SK-N-SH (cell line): ENCODE data around the gene PUS1. TPM values are rescaled to one million over a fixed set of nuclear protein-coding genes. Genes with fewer than 3 reads are reported as not detected.

Experiments used
- CTCF ChIA-PET: fragments of 300-600, 350-600 bp; formaldehyde crosslinking; extraction: SDS; loops from one replicate; lab custom pipeline; 2021; lab: Yijun Ruan, JAX
- POLR2A ChIA-PET: fragments of 350-600 bp; sonication (Branson Sonifier 250); formaldehyde crosslinking; extraction: SDS; loops from one replicate; lab custom pipeline; 2020; ENCODE audit warnings: antibody characterized with exemption, inconsistent platforms; lab: Yijun Ruan, JAX
- DNase-seq: peaks from one replicate; pipeline ENCODE4 v3.0.0; 2012
- H2AFZ ChIP-seq: fragments of 200-600 bp; sonication (generic); 2 replicates; pipeline ENCODE4 v1.8.1; 2016; ENCODE audit warnings: antibody characterized with exemption, mild to moderate bottlenecking, low read depth
- H3F3A ChIP-seq: fragments of 200-600 bp; sonication (generic); replicated peaks from 2 replicates; pipeline ENCODE3; 2016; ENCODE audit warnings: antibody characterized with exemption, mild to moderate bottlenecking; ENCODE audit not compliant: insufficient read depth
- H3K27ac ChIP-seq, 2 experiments: fragments of 200-500 bp in 1 of 2; fragments of 200-600 bp in 1 of 2; sonication (Bioruptor generic) in 1 of 2; sonication (generic), shearing (Covaris generic) in 1 of 2; 2 replicates each; pipeline versions ENCODE4 v1.5.1 to v1.6.1; 2014 to 2016; ENCODE audit warnings: low read depth in 2 of 2, inconsistent platforms in 1 of 2, low read length in 1 of 2, mild to moderate bottlenecking in 1 of 2, mixed read lengths in 1 of 2
- H3K27me3 ChIP-seq: fragments of 200-600 bp; sonication (generic), shearing (Covaris generic); 2 replicates; pipeline ENCODE4 v1.6.1; 2016; ENCODE audit warnings: mixed run types; ENCODE audit not compliant: insufficient read depth
- H3K36me3 ChIP-seq, 2 experiments: fragments of 200-500 bp in 1 of 2; fragments of 200-600 bp in 1 of 2; sonication (Bioruptor generic) in 1 of 2; sonication (generic) in 1 of 2; replicated peaks in 1 of 2; 2 replicates each; pipeline versions ENCODE3 to v1.5.1; 2014 to 2016; ENCODE audit warnings: low read length in 1 of 2, mild to moderate bottlenecking in 1 of 2; ENCODE audit not compliant: insufficient read depth in 2 of 2, control insufficient read depth in 1 of 2
- H3K4me1 ChIP-seq, 2 experiments: fragments of 200-500 bp in 1 of 2; fragments of 200-600 bp in 1 of 2; sonication (Bioruptor generic) in 1 of 2; sonication (generic), shearing (Covaris generic) in 1 of 2; 2 replicates each; pipeline versions ENCODE4 v1.5.1 to v1.6.1; 2014 to 2016; ENCODE audit warnings: low read depth in 1 of 2, low read length in 1 of 2, mixed run types in 1 of 2; ENCODE audit not compliant: insufficient read depth in 2 of 2, control insufficient read depth in 1 of 2
- H3K4me2 ChIP-seq: fragments of 200-600 bp; sonication (generic), shearing (Covaris generic); 2 replicates; pipeline ENCODE4 v1.6.1; 2017; ENCODE audit warnings: mixed run types
- H3K4me3 ChIP-seq, 2 experiments: fragments of 200-500 bp in 1 of 2; fragments of 200-600 bp in 1 of 2; sonication (Bioruptor generic) in 1 of 2; sonication (generic), shearing (Covaris generic) in 1 of 2; 2 replicates each; pipeline versions ENCODE4 v1.5.1 to v1.8.1; 2014 to 2016; ENCODE audit warnings: low read depth in 2 of 2, inconsistent platforms in 1 of 2, low read length in 1 of 2, mild to moderate bottlenecking in 1 of 2, mixed read lengths in 1 of 2, moderate library complexity in 1 of 2
- H3K79me2 ChIP-seq: fragments of 200-600 bp; sonication (generic); 2 replicates; pipeline ENCODE4 v1.8.1; 2017; ENCODE audit warnings: mild to moderate bottlenecking; ENCODE audit not compliant: insufficient read depth
- H3K9ac ChIP-seq: fragments of 200-600 bp; sonication (generic); 2 replicates; pipeline ENCODE4 v1.6.1; 2017; ENCODE audit warnings: mixed run types
- H3K9me2 ChIP-seq: fragments of 200-600 bp; sonication (generic); 2 replicates; pipeline ENCODE4 v1.6.1; 2017; ENCODE audit warnings: mixed run types
- H3K9me3 ChIP-seq: fragments of 200-600 bp; sonication (generic); 2 replicates; pipeline ENCODE4 v1.6.1; 2017; ENCODE audit warnings: mixed run types, mild to moderate bottlenecking, moderate library complexity
- H4K20me1 ChIP-seq: fragments of 200-600 bp; sonication (generic); 2 replicates; pipeline ENCODE4 v1.6.1; 2017; ENCODE audit warnings: mild to moderate bottlenecking, mixed run types; ENCODE audit not compliant: insufficient read depth
- ELF1 ChIP-seq: IDR thresholded peaks from 2 replicates; pipeline ENCODE4 v1.4.0; 2012
- FOSL2 ChIP-seq: IDR thresholded peaks from 2 replicates; pipeline ENCODE4 v1.4.0; 2012; ENCODE audit warnings: low read depth, mild to moderate bottlenecking, moderate library complexity, borderline replicate concordance
- FOXJ3 ChIP-seq: sonication (generic); formaldehyde crosslinking; IDR thresholded peaks from 2 replicates; pipeline ENCODE4 v1.5.1; 2020; ENCODE audit warnings: mild to moderate bottlenecking, missing genetic modification reagents
- FOXM1 ChIP-seq: IDR thresholded peaks from 2 replicates; pipeline ENCODE4 v1.4.0; 2012; ENCODE audit warnings: low read depth, mild to moderate bottlenecking
- GABPA ChIP-seq: IDR thresholded peaks from 2 replicates; pipeline ENCODE4 v1.4.0; 2012; ENCODE audit warnings: low read depth, mild to moderate bottlenecking
- JUND ChIP-seq: IDR thresholded peaks from 2 replicates; pipeline ENCODE4 v1.4.0; 2012
- NFIC ChIP-seq: IDR thresholded peaks from 2 replicates; pipeline ENCODE4 v1.4.0; 2012; ENCODE audit warnings: borderline replicate concordance
- RAD21 ChIP-seq: IDR thresholded peaks from 2 replicates; pipeline ENCODE4 v1.6.1; 2012; ENCODE audit warnings: mild to moderate bottlenecking, low read length
- RXRA ChIP-seq: IDR thresholded peaks from 2 replicates; pipeline ENCODE4 v1.4.0; 2012; ENCODE audit warnings: low read depth, mild to moderate bottlenecking, borderline replicate concordance
- SMC3 ChIP-seq: IDR thresholded peaks from 2 replicates; pipeline ENCODE4 v1.6.1; 2012; ENCODE audit warnings: low read depth, low read length, improper control_type of control experiment
- TEAD4 ChIP-seq: IDR thresholded peaks from 2 replicates; pipeline ENCODE4 v1.4.0; 2012; ENCODE audit warnings: mild to moderate bottlenecking, borderline replicate concordance; ENCODE audit not compliant: insufficient read depth
- USF1 ChIP-seq: IDR thresholded peaks from 2 replicates; pipeline ENCODE4 v1.4.0; 2012; ENCODE audit warnings: low read depth, borderline replicate concordance
- USF2 ChIP-seq: fragments of 150-350 bp; IDR thresholded peaks from 2 replicates; pipeline ENCODE4 v1.6.1; 2017; ENCODE audit warnings: antibody characterized with exemption, low read length, low read depth, borderline replicate concordance
- YY1 ChIP-seq: IDR thresholded peaks from 2 replicates; pipeline ENCODE4 v1.4.0; 2012; ENCODE audit warnings: low read depth, mild to moderate bottlenecking
- WGBS: methylation state at CpG from one replicate; pipeline ENCODE4 v1.1.6; 2017; ENCODE audit warnings: low lambda C conversion rate; 5-methylcytosine and 5-hydroxymethylcytosine counted together
- polyA plus RNA-seq, 3 experiments: library from polyadenylated mRNA; depleted of rRNA; stranded (reverse); fragments of >200 nt; gene quantifications; 2 replicates each; pipeline ENCODE4 v1.2.3, GENCODE V29; 2012
- TF ChIP-seq, protein P1 (sequence below): IDR thresholded peaks from 2 replicates; pipeline ENCODE4 v1.4.0; 2012; ENCODE audit warnings: low read depth, borderline replicate concordance
- TF ChIP-seq, protein P2 (sequence below): fragments of 150-350 bp; IDR thresholded peaks from 2 replicates; pipeline ENCODE4 v1.6.1; 2016; ENCODE audit warnings: mild to moderate bottlenecking, low read depth, low read length
- TF ChIP-seq, protein P3 (sequence below): IDR thresholded peaks from 2 replicates; pipeline ENCODE4 v1.4.0; 2012; ENCODE audit warnings: low read depth

PUS1 gene
- polyA plus RNA-seq, 1 of the 3 experiments (the other 2 are of a cell fraction): 53.1 TPM

DNA sequence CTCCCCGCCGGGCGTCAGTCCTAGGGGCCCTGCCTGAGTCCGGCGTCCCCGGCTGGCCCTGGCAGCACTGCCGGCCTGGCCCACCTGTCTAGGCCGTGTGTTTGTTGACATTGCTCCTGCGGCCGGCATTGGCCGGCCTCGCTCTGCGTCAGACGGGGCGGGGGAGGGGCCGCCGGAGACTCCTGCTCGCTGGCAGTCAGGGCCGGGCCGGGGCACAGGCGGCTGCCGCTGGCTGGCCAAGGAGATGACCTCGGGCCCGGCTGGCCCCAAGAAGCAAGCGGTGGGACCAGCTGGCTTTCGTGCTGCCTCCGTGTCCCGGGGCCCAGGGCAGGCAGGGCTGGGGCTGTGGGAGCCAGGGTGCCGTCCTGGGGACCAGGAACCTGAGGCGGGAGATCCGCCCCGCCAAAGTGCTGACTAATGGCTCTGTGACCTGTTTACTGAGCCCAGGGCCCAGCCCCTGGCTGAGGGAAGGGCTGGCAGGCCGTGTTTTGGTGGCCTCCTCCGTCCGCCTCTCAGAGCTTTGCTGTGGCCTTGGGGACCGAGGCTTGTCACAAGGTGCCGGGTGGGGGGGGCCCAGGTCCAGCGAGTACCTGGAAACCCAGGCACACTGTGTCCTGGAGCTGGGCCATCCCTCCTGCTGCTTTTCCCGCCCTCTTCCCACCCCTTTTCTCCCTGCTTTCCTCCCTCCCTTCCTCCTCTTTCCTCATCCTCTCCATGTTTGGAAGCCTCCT lies 32.8 kb upstream of the PUS1 start (continued):
- TF ChIP-seq RAD21: no peak
- no peak for TF ChIP-seq GABPA
- TF ChIP-seq FOSL2: no peak
- no peak for TF ChIP-seq SMC3
- TF ChIP-seq ELF1: no peak
- TF ChIP-seq USF2: no peak
- TF ChIP-seq FOXM1: no peak

DNA sequence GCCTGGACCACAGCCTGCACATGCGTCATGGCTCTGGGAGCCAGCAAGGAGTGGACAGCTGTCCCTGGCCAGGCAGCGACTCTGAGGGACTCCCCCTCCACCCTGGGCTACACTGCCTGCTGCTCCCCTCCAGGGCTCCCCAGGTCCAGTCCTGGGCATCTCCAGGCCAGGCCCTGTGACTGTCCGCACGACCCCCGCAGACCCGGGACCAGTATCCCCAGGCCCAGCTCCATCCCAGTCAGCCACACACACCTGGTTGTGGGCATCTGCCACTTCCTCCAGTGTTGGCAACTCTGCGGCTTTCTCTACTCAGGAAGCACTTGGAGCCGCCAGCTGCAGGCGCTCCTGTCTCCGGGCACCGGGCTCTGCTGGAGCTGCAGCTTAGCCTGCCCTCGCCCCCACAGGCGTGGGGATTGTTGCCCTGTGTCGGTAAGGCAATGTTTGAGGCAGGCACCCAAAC lies 32.2 kb upstream of the PUS1 start:
- TF ChIP-seq FOXJ3 (CRISPR knock-in tag) (no peak), RXRA (no peak), GABPA (no peak), TEAD4 (no peak), YY1 (no peak), JUND (no peak), FOSL2 (no peak), NFIC (no peak), USF1 (no peak)
- TF ChIP-seq, protein P1, sequence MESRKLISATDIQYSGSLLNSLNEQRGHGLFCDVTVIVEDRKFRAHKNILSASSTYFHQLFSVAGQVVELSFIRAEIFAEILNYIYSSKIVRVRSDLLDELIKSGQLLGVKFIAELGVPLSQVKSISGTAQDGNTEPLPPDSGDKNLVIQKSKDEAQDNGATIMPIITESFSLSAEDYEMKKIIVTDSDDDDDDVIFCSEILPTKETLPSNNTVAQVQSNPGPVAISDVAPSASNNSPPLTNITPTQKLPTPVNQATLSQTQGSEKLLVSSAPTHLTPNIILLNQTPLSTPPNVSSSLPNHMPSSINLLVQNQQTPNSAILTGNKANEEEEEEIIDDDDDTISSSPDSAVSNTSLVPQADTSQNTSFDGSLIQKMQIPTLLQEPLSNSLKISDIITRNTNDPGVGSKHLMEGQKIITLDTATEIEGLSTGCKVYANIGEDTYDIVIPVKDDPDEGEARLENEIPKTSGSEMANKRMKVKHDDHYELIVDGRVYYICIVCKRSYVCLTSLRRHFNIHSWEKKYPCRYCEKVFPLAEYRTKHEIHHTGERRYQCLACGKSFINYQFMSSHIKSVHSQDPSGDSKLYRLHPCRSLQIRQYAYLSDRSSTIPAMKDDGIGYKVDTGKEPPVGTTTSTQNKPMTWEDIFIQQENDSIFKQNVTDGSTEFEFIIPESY: no peak
- TF ChIP-seq, protein P2, sequence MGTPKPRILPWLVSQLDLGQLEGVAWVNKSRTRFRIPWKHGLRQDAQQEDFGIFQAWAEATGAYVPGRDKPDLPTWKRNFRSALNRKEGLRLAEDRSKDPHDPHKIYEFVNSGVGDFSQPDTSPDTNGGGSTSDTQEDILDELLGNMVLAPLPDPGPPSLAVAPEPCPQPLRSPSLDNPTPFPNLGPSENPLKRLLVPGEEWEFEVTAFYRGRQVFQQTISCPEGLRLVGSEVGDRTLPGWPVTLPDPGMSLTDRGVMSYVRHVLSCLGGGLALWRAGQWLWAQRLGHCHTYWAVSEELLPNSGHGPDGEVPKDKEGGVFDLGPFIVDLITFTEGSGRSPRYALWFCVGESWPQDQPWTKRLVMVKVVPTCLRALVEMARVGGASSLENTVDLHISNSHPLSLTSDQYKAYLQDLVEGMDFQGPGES: no peak
- TF ChIP-seq, protein P3, sequence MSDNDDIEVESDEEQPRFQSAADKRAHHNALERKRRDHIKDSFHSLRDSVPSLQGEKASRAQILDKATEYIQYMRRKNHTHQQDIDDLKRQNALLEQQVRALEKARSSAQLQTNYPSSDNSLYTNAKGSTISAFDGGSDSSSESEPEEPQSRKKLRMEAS: no peak
- Histone ChIP-seq H3K9ac (no peak overlapping the region), H3K4me1 (peaks cover 7 to 29% of the 10 kb centered on the region in 2 experiments; a peak in 1 of 4 replicates), H3K27me3 (no peaks in the 10 kb centered on the region), H4K20me1 (peaks cover 26% of the 10 kb centered on the region), H3K4me2 (peak overlapping the region; percentile 99; the same call in 1 of the 2 replicates), H3K79me2 (peaks cover 42% of the 10 kb centered on the region), H3K9me3 (no peaks in the 10 kb centered on the region), H3K27ac (no peak overlapping the region; a peak in 1 of 4 replicates), H3K9me2 (no peaks in the 10 kb centered on the region), H2AFZ (no peak overlapping the region), H3K4me3 (no peak overlapping the region), H3F3A (peaks cover 2% of the 10 kb centered on the region), H3K36me3 (peaks cover 8% of the 10 kb centered on the region in 2 experiments)
- DNase-seq: peak; percentile 25
- ChIA-PET CTCF (interaction anchor here (0.9 to 2.2 kb wide), 3 partner anchors 10 to 792 kb away, joined by 3 to 12 read pairs (median 3); no protein-coding TSS in a partner anchor), POLR2A (interaction anchor here (0.9 kb wide), 1 partner anchor 139 kb away, joined by 3 read pairs; no protein-coding TSS in a partner anchor)
- 90% methylated on average over 10 of the region's 14 CpGs for WGBS
